NCI-H2171 (cell line): Measurements from ENCODE around the gene CNKSR1.

Source experiments
- DNase-seq: peaks from one replicate; lab custom pipeline; 2025; lab: John Stamatoyannopoulos, UW

The CNKSR1 gene

GRCh38 chr1:26184883-26185282, 7.6 kb downstream of the CNKSR1 start:
- DNase-seq = no peak

- DNase-seq = no peak
Measured at GRCh38 chr1:26187882-26188281, 10.6 kb downstream of the CNKSR1 start.

GRCh38 chr1:26188477-26188876, 11.2 kb downstream of the CNKSR1 start:
- DNase-seq = no peak

GRCh38 chr1:26189331-26189730, 12.0 kb downstream of the CNKSR1 start:
- no peak for DNase-seq

GRCh38 chr1:26189751-26190275, 12.5 kb downstream of the CNKSR1 start:
- no peak for DNase-seq

- no peak for DNase-seq
Measured at GRCh38 chr1:26190373-26190987, 13.2 kb downstream of the CNKSR1 start, which contains the start of gene CATSPER4. Gene CATSPER4 (plus strand): TSS chr1:26190602. CDS start chr1:26190628, 26 bp downstream.

- no peak for DNase-seq
Measured at GRCh38 chr1:26191739-26192138, 14.4 kb downstream of the CNKSR1 start.

- no peak for DNase-seq
Measured at GRCh38 chr1:26195805-26196204, 18.5 kb downstream of the CNKSR1 start.

- no peak for DNase-seq
Measured at GRCh38 chr1:26197301-26197700, 20.0 kb downstream of the CNKSR1 start.

- no peak for DNase-seq
Measured at GRCh38 chr1:26197813-26198212, 20.5 kb downstream of the CNKSR1 start.

GRCh38 chr1:26200413-26200812, 23.1 kb downstream of the CNKSR1 start:
- no peak for DNase-seq

GRCh38 chr1:26203642-26204318, 26.5 kb downstream of the CNKSR1 start:
- DNase-seq = no peak

GRCh38 chr1:26210147-26210870, 33.0 kb downstream of the CNKSR1 start:
- DNase-seq = peak; percentile 34

- DNase-seq = no peak
Measured at GRCh38 chr1:26212726-26213125, 35.4 kb downstream of the CNKSR1 start.

- DNase-seq = no peak
Measured at GRCh38 chr1:26213335-26213905, 36.1 kb downstream of the CNKSR1 start.

GRCh38 chr1:26215246-26215645, 38.0 kb downstream of the CNKSR1 start:
- no peak for DNase-seq

GRCh38 chr1:26218906-26219494, 41.7 kb downstream of the CNKSR1 start:
- DNase-seq = no peak

- DNase-seq = peak; percentile 46
Measured at GRCh38 chr1:26220199-26220912, 43.1 kb downstream of the CNKSR1 start.

- no peak for DNase-seq
Measured at GRCh38 chr1:26221094-26221493, 43.8 kb downstream of the CNKSR1 start.

- no peak for DNase-seq
Measured at GRCh38 chr1:26224606-26225005, 47.3 kb downstream of the CNKSR1 start.

- no peak for DNase-seq
Measured at GRCh38 chr1:26225033-26225831, 47.9 kb downstream of the CNKSR1 start.
